Activated CD8-positive, alpha-beta memory T cell treated with anti-CD3 and anti-CD28 coated beads for 1 hour (primary cell): ENCODE results near the gene PYDC1.
"Not testable (repeated sequence)": the region's sequence is repeated elsewhere in the genome, so short reads cannot be mapped to it uniquely, and the experiment has no call there.

ENCODE experiments used
- DNase-seq, 2 donors: peaks; one replicate each; pipeline ENCODE4 v3.0.0-alpha.2; 2020; ENCODE audit warnings: low read depth in 1 of 2; ENCODE audit errors: extremely low read depth in 1 of 2

PYDC1 gene

DNA sequence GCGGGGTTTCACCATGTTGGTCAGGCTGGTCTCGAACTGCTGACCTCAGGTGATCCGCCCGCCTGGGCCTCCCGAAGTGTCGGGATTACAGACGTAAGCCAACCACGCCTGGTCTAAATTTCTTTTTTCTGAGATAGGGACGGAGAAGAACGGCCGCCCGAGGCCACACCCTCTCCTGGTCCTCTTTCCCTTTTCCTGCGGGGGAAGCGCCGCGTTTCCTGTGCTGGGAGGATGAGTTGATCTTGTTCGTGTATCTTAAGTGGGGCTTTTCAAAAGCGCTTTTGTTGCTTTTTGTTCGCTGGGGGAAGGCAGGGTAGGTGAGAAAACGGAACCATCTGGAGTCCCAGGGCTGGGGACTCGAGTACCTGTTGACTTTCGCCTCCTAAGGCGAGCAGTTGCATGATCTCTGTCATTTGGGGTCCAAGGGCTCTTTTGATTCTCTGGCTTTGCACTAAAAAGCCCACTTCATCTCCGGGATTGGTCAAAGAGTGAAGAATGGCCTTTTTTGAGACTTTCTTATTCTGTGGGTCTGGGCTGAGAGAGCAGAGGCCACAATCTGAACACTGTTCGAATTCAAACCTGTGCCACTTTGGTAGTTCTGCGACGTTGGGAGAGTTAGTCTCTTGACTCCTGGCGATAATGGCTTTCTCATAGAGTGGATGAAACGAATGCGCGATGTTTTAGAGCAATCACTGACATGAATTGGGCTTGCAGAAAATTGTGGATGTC, 35.7 kb downstream of the PYDC1 start:
- no peak for DNase-seq

GRCh38 chr16:31179747-31180459, 37.0 kb downstream of the PYDC1 start, which contains the start of gene FUS:
Gene FUS, plus strand, starts transcription at chr16:31180139. Its CDS starts 76 bp downstream, at chr16:31180215.
- DNase-seq, result peak; percentile 82 to 86

GRCh38 chr16:31179219-31179746, 37.7 kb downstream of the PYDC1 start:
- no peak for DNase-seq

GRCh38 chr16:31177136-31177535, 39.8 kb downstream of the PYDC1 start:
- DNase-seq, result no peak

DNA sequence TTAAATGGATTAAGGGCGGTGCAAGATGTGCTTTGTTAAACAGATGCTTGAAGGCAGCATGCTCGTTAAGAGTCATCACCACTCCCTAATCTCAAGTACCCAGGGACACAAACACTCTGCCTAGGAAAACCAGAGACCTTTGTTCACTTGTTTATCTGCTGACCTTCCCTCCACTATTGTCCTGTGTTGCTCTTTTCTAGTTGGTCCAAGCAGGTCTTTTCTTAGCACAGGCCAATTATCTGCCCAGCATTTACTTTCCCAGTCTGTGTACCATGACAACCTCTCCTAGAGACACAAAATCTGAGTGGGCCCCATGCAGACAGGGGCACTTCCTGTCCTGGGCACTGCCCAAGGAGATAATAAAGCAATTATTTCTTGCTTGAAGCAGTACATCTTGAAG, 46.9 kb downstream of the PYDC1 start:
- DNase-seq, result not testable (repeated sequence)

DNA sequence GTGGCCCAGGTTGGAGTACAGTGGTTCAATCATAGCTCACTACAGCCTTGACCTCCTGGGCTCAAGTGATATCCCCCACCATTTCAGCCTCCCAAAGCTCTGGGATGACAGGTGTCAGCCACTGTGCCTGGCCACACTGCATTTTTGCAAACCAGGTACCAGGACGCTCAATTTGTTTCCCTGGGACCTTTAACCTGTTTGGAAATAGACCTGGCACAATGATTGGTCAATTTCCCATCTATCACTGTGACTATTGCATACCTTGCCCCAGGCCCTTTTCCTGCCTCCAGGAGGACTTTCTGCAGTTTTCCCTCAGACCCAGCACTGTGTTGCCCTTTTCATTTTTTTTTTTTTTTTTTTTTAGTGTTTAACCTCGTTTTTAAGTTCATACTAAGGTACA, 48.1 kb downstream of the PYDC1 start:
- DNase-seq, result no peak

DNA sequence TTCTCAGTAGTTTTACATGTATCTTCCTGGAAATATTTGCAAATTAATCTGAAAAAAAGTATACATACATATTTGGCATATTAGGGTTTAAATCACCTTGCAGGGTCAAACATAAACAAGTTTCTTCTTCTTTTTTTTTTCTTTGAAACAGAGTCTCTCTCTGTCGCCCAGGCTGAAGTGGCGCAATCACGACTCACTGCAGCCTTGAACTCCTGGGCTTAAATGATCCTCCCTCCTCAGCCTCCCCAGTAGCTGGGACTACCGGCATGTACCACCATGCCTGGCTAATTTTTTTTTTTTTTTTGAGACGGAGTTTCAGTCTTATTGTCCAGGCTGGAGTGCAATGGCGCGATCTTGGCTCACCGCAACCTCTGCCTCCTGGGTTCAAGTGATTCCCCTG, 49.6 kb downstream of the PYDC1 start:
- DNase-seq, result no peak
